GM23338 (cell line): Measurements from ENCODE around the gene ARID3A. TPM values are rescaled to one million over a fixed set of nuclear protein-coding genes. Genes with fewer than 3 reads are reported as not detected.

Experiments
- ATAC-seq: fragments of 200-7000 bp; cut with Tn5 transposase; 3 replicates; pipeline ENCODE4 v1.9.1; 2020
- DNase-seq: peaks from one replicate; pipeline ENCODE4 v3.0.0-alpha.2; 2015; ENCODE audit warnings: low spot score
- H2AFZ ChIP-seq: fragments of 200-600 bp; sonication (generic); 2 replicates; pipeline ENCODE4 v1.8.0; 2016; ENCODE audit warnings: antibody characterized with exemption, mild to moderate bottlenecking, moderate library complexity
- H3F3A ChIP-seq: fragments of 200-600 bp; sonication (generic); replicated peaks from 2 replicates; pipeline ENCODE4 v1.8.0; 2017; ENCODE audit warnings: antibody characterized with exemption, mixed run types, low read depth
- H3K27ac ChIP-seq: fragments of 200-600 bp; sonication (generic); 2 replicates; pipeline ENCODE4 v1.6.1; 2016; ENCODE audit warnings: low read depth
- H3K27me3 ChIP-seq: fragments of 200-600 bp; sonication (generic); 2 replicates; pipeline ENCODE4 v1.8.0; 2016; ENCODE audit warnings: mild to moderate bottlenecking, mixed run types, moderate library complexity; ENCODE audit not compliant: insufficient read depth
- H3K36me3 ChIP-seq: fragments of 200-600 bp; sonication (generic); 2 replicates; pipeline ENCODE4 v1.8.0; 2016; ENCODE audit warnings: mild to moderate bottlenecking; ENCODE audit not compliant: insufficient read depth
- H3K4me1 ChIP-seq: fragments of 200-600 bp; sonication (generic); 2 replicates; pipeline ENCODE4 v1.8.0; 2016; ENCODE audit warnings: mild to moderate bottlenecking, moderate library complexity; ENCODE audit not compliant: insufficient read depth
- H3K4me2 ChIP-seq: fragments of 200-600 bp; sonication (generic); 2 replicates; pipeline ENCODE4 v1.7.1; 2017; ENCODE audit warnings: mixed run types
- H3K4me3 ChIP-seq: fragments of 200-600 bp; sonication (generic); 2 replicates; pipeline ENCODE4 v1.6.1; 2016; ENCODE audit warnings: mixed run types
- H3K79me2 ChIP-seq: fragments of 200-600 bp; sonication (generic); replicated peaks from 2 replicates; pipeline ENCODE4 v1.8.0; 2017; ENCODE audit warnings: mild to moderate bottlenecking; ENCODE audit not compliant: insufficient read depth
- H3K9me2 ChIP-seq: fragments of 200-600 bp; sonication (generic); 2 replicates; pipeline ENCODE4 v1.8.0; 2017; ENCODE audit not compliant: insufficient read depth
- H4K20me1 ChIP-seq: fragments of 200-600 bp; sonication (generic); replicated peaks from 2 replicates; pipeline ENCODE4 v1.8.0; 2017; ENCODE audit warnings: mild to moderate bottlenecking; ENCODE audit not compliant: insufficient read depth
- H3K27ac Mint-ChIP-seq: 2 replicates; pipeline ENCODE4 v1.8.0; 2020; ENCODE audit warnings: inconsistent platforms, mild to moderate bottlenecking, moderate library complexity, mixed read lengths
- H3K27me3 Mint-ChIP-seq: 3 replicates; pipeline ENCODE4 v1.8.0; 2022; ENCODE audit warnings: low read depth, mild to moderate bottlenecking, moderate library complexity, mixed read lengths, inconsistent platforms; ENCODE audit not compliant: insufficient read depth, poor library complexity
- H3K36me3 Mint-ChIP-seq: 3 replicates; pipeline ENCODE4 v1.8.0; 2021; ENCODE audit warnings: low read depth, mild to moderate bottlenecking, inconsistent platforms, moderate library complexity, mixed read lengths
- H3K4me1 Mint-ChIP-seq: 3 replicates; pipeline ENCODE4 v1.8.0; 2020; ENCODE audit warnings: mild to moderate bottlenecking, inconsistent platforms, mixed read lengths
- H3K4me3 Mint-ChIP-seq: 3 replicates; pipeline ENCODE4 v1.8.0; 2021; ENCODE audit warnings: moderate library complexity, mild to moderate bottlenecking, inconsistent platforms, mixed read lengths
- H3K9me3 Mint-ChIP-seq: 3 replicates; pipeline ENCODE4 v1.8.0; 2020; ENCODE audit warnings: moderate library complexity, mild to moderate bottlenecking, inconsistent platforms, mixed read lengths
- CREB1 ChIP-seq: fragments of 250-450 bp; sonication (Bioruptor Pico); IDR thresholded peaks from 2 replicates; pipeline ENCODE4 v1.5.0; 2020; ENCODE audit warnings: low read depth, mild to moderate bottlenecking, moderate library complexity
- EZH2 ChIP-seq: fragments of 200-600 bp; sonication (generic); IDR thresholded peaks from one replicate; pipeline ENCODE4 v1.8.0; 2017; ENCODE audit warnings: antibody characterized with exemption, mild to moderate bottlenecking, low read depth; ENCODE audit not compliant: unreplicated experiment
- EZH2phosphoT487 ChIP-seq: fragments of 200-600 bp; sonication (generic); IDR thresholded peaks from one replicate; pipeline ENCODE4 v1.8.1; 2018; ENCODE audit warnings: antibody characterized with exemption; ENCODE audit not compliant: unreplicated experiment
- NANOG ChIP-seq: IDR thresholded peaks from 2 replicates; pipeline ENCODE4 v1.6.1; 2016; ENCODE audit warnings: antibody characterized with exemption, borderline replicate concordance
- POLR2AphosphoS5 ChIP-seq: IDR thresholded peaks from 2 replicates; pipeline ENCODE4 v1.6.1; 2016; ENCODE audit warnings: antibody characterized with exemption, low read depth
- STAT1 ChIP-seq: IDR thresholded peaks from one replicate; pipeline ENCODE4 v1.6.1; 2016; ENCODE audit warnings: antibody characterized with exemption; ENCODE audit not compliant: unreplicated experiment
- ZNF114 ChIP-seq: fragments of 250-450 bp; sonication (Bioruptor Pico); IDR thresholded peaks from 2 replicates; pipeline ENCODE4 v1.5.0; 2020; ENCODE audit warnings: mild to moderate bottlenecking, moderate library complexity
- ZNF331 ChIP-seq: fragments of 250-450 bp; sonication (Bioruptor Pico); IDR thresholded peaks from 2 replicates; pipeline ENCODE4 v1.5.0; 2020; ENCODE audit warnings: low read depth, mild to moderate bottlenecking, moderate library complexity
- polyA plus RNA-seq: library from polyadenylated mRNA; unstranded; fragments of >200 nt; fragmentation: Nextera tagmentation; extraction: Ambion mirVana; gene quantifications from 2 replicates; pipeline ENCODE4 v1.2.1, GENCODE V29; 2016
- total RNA-seq: library from RNA; depleted of rRNA; stranded (reverse); fragments of >200 nt; shearing (Covaris generic); gene quantifications from 2 replicates; pipeline ENCODE4 v1.2.3, GENCODE V29; 2014
- TF ChIP-seq, protein P1 (sequence below): IDR thresholded peaks from 2 replicates; pipeline ENCODE4 v1.6.1; 2016; ENCODE audit warnings: antibody characterized with exemption
- TF ChIP-seq, protein P2 (sequence below): IDR thresholded peaks from one replicate; pipeline ENCODE4 v1.6.1; 2018; ENCODE audit warnings: antibody characterized with exemption; ENCODE audit not compliant: unreplicated experiment

Gene ARID3A
- total and polyA plus RNA-seq, 2 experiments from 2014 or later = 33.6 to 51.6 TPM

DNA sequence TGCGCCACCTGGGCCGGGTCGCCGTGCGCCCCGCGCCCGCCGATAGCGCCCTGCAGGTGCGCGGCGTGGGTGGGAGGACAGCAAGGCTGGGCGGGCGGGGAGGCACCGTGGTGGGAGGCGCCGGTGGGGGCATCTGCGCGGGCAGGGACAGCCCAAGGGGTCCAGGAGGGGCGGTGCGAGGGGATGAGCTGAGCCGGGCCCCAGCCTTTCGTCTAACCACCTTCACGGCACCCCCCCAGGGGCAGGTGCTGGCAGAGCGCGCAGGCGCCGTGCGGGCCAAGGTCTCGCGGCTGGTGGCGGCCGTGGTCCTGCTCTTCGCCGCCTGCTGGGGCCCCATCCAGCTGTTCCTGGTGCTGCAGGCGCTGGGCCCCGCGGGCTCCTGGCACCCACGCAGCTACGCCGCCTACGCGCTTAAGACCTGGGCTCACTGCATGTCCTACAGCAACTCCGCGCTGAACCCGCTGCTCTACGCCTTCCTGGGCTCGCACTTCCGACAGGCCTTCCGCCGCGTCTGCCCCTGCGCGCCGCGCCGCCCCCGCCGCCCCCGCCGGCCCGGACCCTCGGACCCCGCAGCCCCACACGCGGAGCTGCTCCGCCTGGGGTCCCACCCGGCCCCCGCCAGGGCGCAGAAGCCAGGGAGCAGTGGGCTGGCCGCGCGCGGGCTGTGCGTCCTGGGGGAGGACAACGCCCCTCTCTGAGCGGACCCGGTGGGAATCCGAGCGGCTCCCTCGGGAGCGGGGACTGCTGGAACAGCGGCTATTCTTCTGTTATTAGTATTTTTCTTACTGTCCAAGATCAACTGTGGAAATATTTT, 5.6 kb upstream of the ARID3A start:
- Mint-ChIP-seq H3K36me3 (no peaks in the 10 kb centered on the region), H3K27me3 (peaks cover 49% of the 10 kb centered on the region), H3K4me3 (peak overlapping the region; percentile 62; the same call in 2 of the 3 replicates), H3K4me1 (peaks cover 7% of the 10 kb centered on the region; the same call in 2 of the 3 replicates), H3K27ac (no peak overlapping the region), H3K9me3 (no peaks in the 10 kb centered on the region)
- H3K27me3 ChIP-seq = peaks cover 70% of the 10 kb centered on the region
- no peak overlapping the region for H3K27ac ChIP-seq
- no peaks in the 10 kb centered on the region for H3K9me2 ChIP-seq
- H3K4me2 ChIP-seq = peak overlapping the region; percentile 76
- H4K20me1 ChIP-seq = no peaks in the 10 kb centered on the region; the same call in 1 of the 2 replicates
- ATAC-seq = peak; percentile 5
- H3F3A ChIP-seq = 0 out of 2 replicates have a peak, but pooled peaks cover 10% of the 10 kb centered on the region
- peak overlapping the region; percentile 72 for H3K4me3 ChIP-seq
- H3K4me1 ChIP-seq = no peaks in the 10 kb centered on the region; the same call in 1 of the 2 replicates
- H3K36me3 ChIP-seq = no peaks in the 10 kb centered on the region
- H3K79me2 ChIP-seq = no peaks in the 10 kb centered on the region
- peak overlapping the region; percentile 52; the same call in 1 of the 2 replicates for H2AFZ ChIP-seq
- DNase-seq = peak; percentile 65
- TF ChIP-seq EZH2 (peak; percentile 63), STAT1 (no peak), NANOG (no peak)
- TF ChIP-seq, protein P1, sequence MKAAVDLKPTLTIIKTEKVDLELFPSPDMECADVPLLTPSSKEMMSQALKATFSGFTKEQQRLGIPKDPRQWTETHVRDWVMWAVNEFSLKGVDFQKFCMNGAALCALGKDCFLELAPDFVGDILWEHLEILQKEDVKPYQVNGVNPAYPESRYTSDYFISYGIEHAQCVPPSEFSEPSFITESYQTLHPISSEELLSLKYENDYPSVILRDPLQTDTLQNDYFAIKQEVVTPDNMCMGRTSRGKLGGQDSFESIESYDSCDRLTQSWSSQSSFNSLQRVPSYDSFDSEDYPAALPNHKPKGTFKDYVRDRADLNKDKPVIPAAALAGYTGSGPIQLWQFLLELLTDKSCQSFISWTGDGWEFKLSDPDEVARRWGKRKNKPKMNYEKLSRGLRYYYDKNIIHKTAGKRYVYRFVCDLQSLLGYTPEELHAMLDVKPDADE = no peak

DNA sequence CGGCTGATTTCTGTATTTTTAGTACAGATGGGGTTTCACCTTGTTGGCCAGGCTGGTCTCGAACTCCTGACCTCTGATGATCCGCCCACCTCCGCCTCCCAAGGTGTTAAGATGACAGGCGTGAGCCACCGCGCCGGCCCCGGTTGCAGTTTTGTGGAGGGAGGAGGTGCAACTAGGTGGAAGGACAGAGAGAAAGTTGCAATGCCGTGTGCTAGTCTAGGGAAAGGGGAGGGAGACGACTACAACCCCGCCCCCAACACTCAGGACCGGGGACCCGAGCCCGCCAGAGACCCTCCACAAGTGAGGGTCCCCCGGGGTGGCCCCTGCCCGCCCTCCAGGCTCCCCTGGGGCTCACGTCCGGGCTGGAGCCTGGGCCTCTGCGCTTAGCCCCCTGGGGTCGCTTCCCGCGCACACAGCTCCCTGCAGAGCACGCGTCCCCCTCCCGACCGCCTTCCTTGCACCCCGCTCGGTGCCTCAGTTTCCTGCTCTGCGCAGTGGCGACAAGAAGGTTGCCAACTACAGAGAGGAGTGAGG, 1.2 kb upstream of the ARID3A start:
- Mint-ChIP-seq H3K36me3 (no peaks in the 10 kb centered on the region; the same call in 1 of the 3 replicates), H3K4me3 (peak overlapping the region; percentile 73), H3K4me1 (peaks cover 9% of the 10 kb centered on the region; the same call in 2 of the 3 replicates), H3K27ac (no peak overlapping the region), H3K27me3 (peaks cover 28% of the 10 kb centered on the region), H3K9me3 (no peaks in the 10 kb centered on the region; the same call in 2 of the 3 replicates)
- Histone ChIP-seq H3K4me1 (peaks cover 10% of the 10 kb centered on the region), H3K79me2 (peaks cover 27% of the 10 kb centered on the region), H3F3A (0 out of 2 replicates have a peak, but pooled peaks cover 11% of the 10 kb centered on the region), H4K20me1 (no peaks in the 10 kb centered on the region; the same call in none of the 2 replicates), H3K4me2 (peak overlapping the region; percentile 88), H3K27ac (no peak overlapping the region), H3K9me2 (no peaks in the 10 kb centered on the region), H2AFZ (peak overlapping the region; percentile 80), H3K4me3 (peak overlapping the region; percentile 89), H3K36me3 (no peaks in the 10 kb centered on the region), H3K27me3 (peaks cover 28% of the 10 kb centered on the region)
- peak; percentile 63 for DNase-seq
- peak; percentile 0 for ATAC-seq
- TF ChIP-seq, protein P2, sequence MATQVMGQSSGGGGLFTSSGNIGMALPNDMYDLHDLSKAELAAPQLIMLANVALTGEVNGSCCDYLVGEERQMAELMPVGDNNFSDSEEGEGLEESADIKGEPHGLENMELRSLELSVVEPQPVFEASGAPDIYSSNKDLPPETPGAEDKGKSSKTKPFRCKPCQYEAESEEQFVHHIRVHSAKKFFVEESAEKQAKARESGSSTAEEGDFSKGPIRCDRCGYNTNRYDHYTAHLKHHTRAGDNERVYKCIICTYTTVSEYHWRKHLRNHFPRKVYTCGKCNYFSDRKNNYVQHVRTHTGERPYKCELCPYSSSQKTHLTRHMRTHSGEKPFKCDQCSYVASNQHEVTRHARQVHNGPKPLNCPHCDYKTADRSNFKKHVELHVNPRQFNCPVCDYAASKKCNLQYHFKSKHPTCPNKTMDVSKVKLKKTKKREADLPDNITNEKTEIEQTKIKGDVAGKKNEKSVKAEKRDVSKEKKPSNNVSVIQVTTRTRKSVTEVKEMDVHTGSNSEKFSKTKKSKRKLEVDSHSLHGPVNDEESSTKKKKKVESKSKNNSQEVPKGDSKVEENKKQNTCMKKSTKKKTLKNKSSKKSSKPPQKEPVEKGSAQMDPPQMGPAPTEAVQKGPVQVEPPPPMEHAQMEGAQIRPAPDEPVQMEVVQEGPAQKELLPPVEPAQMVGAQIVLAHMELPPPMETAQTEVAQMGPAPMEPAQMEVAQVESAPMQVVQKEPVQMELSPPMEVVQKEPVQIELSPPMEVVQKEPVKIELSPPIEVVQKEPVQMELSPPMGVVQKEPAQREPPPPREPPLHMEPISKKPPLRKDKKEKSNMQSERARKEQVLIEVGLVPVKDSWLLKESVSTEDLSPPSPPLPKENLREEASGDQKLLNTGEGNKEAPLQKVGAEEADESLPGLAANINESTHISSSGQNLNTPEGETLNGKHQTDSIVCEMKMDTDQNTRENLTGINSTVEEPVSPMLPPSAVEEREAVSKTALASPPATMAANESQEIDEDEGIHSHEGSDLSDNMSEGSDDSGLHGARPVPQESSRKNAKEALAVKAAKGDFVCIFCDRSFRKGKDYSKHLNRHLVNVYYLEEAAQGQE = no peak
- TF ChIP-seq, protein P1 = no peak
- TF ChIP-seq EZH2phosphoT487 (no peak), EZH2 (no peak), CREB1 (no peak), STAT1 (no peak), POLR2AphosphoS5 (no peak), ZNF114 (CRISPR knock-in tag) (no peak), ZNF331 (CRISPR knock-in tag) (no peak)
